HEK293 (cell line): ENCODE measurements around the gene THEM5.

Experiments
- CTCF ChIA-PET: fragments of 350-600 bp; formaldehyde crosslinking; extraction: SDS; loops from one replicate; lab custom pipeline; 2021; ENCODE audit warnings: antibody characterized with exemption; lab: Yijun Ruan, JAX
- POLR2A ChIA-PET: fragments of 300-600 bp; formaldehyde crosslinking; extraction: SDS; loops from one replicate; lab custom pipeline; 2020; ENCODE audit warnings: antibody characterized with exemption, inconsistent platforms; lab: Yijun Ruan, JAX
- H3K27ac ChIP-seq: fragments of 200-500 bp; sonication (Bioruptor generic); 2 replicates; pipeline ENCODE4 v1.5.1; 2014; ENCODE audit warnings: low read depth, low read length, control low read depth, inconsistent platforms; ENCODE audit errors: extremely low read depth
- H3K36me3 ChIP-seq, 2 experiments: fragments of 200-500 bp in 1 of 2; sonication (Bioruptor generic) in 1 of 2; 1 replicate in 1 of 2; 2 replicates in 1 of 2; pipeline ENCODE4 v1.5.1; 2014 to 2017; ENCODE audit warnings: inconsistent platforms in 2 of 2, low read length in 2 of 2; ENCODE audit not compliant: control insufficient read depth in 2 of 2, insufficient read depth in 1 of 2
- H3K4me1 ChIP-seq: fragments of 200-500 bp; sonication (Bioruptor generic); 2 replicates; pipeline ENCODE4 v1.5.1; 2014; ENCODE audit warnings: mild to moderate bottlenecking, low read length, inconsistent platforms; ENCODE audit not compliant: control insufficient read depth, insufficient read depth
- H3K4me3 ChIP-seq: 2 replicates; pipeline ENCODE4 v1.5.1; 2011; ENCODE audit warnings: low read depth, mild to moderate bottlenecking, control low read depth, low read length, moderate library complexity
- H3K9me3 ChIP-seq: fragments of 200-500 bp; sonication (Bioruptor generic); 2 replicates; pipeline ENCODE4 v1.5.1; 2014; ENCODE audit warnings: low read depth, low read length, inconsistent platforms; ENCODE audit not compliant: control insufficient read depth, insufficient read depth
- EGR2 ChIP-seq: fragments of 450-650 bp; formaldehyde crosslinking; IDR thresholded peaks from 2 replicates; pipeline ENCODE4 v1.5.1; 2016; ENCODE audit warnings: low read depth, missing biosample characterization, missing genetic modification characterization
- GLI2 ChIP-seq: fragments of 450-650 bp; formaldehyde crosslinking; IDR thresholded peaks from 2 replicates; pipeline ENCODE4; 2017; ENCODE audit warnings: missing biosample characterization, missing genetic modification characterization, low read depth, borderline replicate concordance
- GLIS1 ChIP-seq: fragments of 450-650 bp; formaldehyde crosslinking; IDR thresholded peaks from 2 replicates; pipeline ENCODE4 v1.5.1; 2016; ENCODE audit warnings: missing biosample characterization, missing genetic modification characterization
- PRDM1 ChIP-seq: fragments of 450-650 bp; formaldehyde crosslinking; IDR thresholded peaks from 2 replicates; pipeline ENCODE4; 2016; ENCODE audit warnings: missing biosample characterization, missing genetic modification characterization
- TCF7L2 ChIP-seq: IDR thresholded peaks from 2 replicates; pipeline ENCODE4 v1.6.1; 2011; ENCODE audit warnings: low read depth, mild to moderate bottlenecking, inconsistent platforms, low read length, moderate library complexity, borderline replicate concordance
- TSHZ1 ChIP-seq: fragments of 450-650 bp; formaldehyde crosslinking; IDR thresholded peaks from 2 replicates; pipeline ENCODE4 v1.5.1; 2016; ENCODE audit warnings: missing biosample characterization, missing genetic modification characterization, borderline replicate concordance
- ZFHX2 ChIP-seq: fragments of 450-650 bp; formaldehyde crosslinking; conservative IDR thresholded peaks from 2 replicates; pipeline ENCODE4 v1.5.1; 2016; ENCODE audit warnings: missing biosample characterization, missing genetic modification characterization
- ZFP37 ChIP-seq: fragments of 450-650 bp; formaldehyde crosslinking; IDR thresholded peaks from 2 replicates; pipeline ENCODE4 v1.5.1; 2016; ENCODE audit warnings: missing biosample characterization, missing genetic modification characterization
- ZFP69B ChIP-seq: fragments of 450-650 bp; formaldehyde crosslinking; IDR thresholded peaks from 2 replicates; pipeline ENCODE4 v1.5.1; 2016; ENCODE audit warnings: missing biosample characterization, missing genetic modification characterization
- ZNF10 ChIP-seq: fragments of 450-650 bp; formaldehyde crosslinking; IDR thresholded peaks from 2 replicates; pipeline ENCODE4 v1.5.1; 2017; ENCODE audit warnings: missing biosample characterization, missing genetic modification characterization
- ZNF169 ChIP-seq: fragments of 450-650 bp; formaldehyde crosslinking; IDR thresholded peaks from 2 replicates; pipeline ENCODE4 v1.5.1; 2016; ENCODE audit warnings: missing biosample characterization, missing genetic modification characterization
- ZNF175 ChIP-seq: fragments of 450-650 bp; formaldehyde crosslinking; IDR thresholded peaks from 2 replicates; pipeline ENCODE4 v1.5.1; 2016; ENCODE audit warnings: missing biosample characterization, missing genetic modification characterization
- ZNF274 ChIP-seq, 2 experiments: fragments of 200-500 bp in 1 of 2; fragments of 450-650 bp in 1 of 2; sonication (Bioruptor generic) in 1 of 2; formaldehyde crosslinking in 1 of 2; IDR thresholded peaks; 2 replicates each; pipeline versions ENCODE4 v1.5.1 to v1.6.1; 2014 to 2016; ENCODE audit warnings: borderline replicate concordance in 1 of 2, inconsistent platforms in 1 of 2, low read length in 1 of 2, missing biosample characterization in 1 of 2, missing genetic modification characterization in 1 of 2
- ZNF302 ChIP-seq: fragments of 450-650 bp; formaldehyde crosslinking; IDR thresholded peaks from 2 replicates; pipeline ENCODE4 v1.5.1; 2016; ENCODE audit warnings: missing biosample characterization, missing genetic modification characterization, low read depth
- ZNF311 ChIP-seq: fragments of 450-650 bp; formaldehyde crosslinking; IDR thresholded peaks from 2 replicates; pipeline ENCODE4 v1.5.1; 2017; ENCODE audit warnings: missing biosample characterization, missing genetic modification characterization, borderline replicate concordance
- ZNF398 ChIP-seq: fragments of 450-650 bp; formaldehyde crosslinking; IDR thresholded peaks from 2 replicates; pipeline ENCODE4 v1.5.1; 2017; ENCODE audit warnings: missing biosample characterization, missing genetic modification characterization
- ZNF560 ChIP-seq: fragments of 450-650 bp; formaldehyde crosslinking; IDR thresholded peaks from 2 replicates; pipeline ENCODE4 v1.5.1; 2017; ENCODE audit warnings: missing biosample characterization, missing genetic modification characterization, borderline replicate concordance
- ZNF600 ChIP-seq: fragments of 450-650 bp; formaldehyde crosslinking; IDR thresholded peaks from 2 replicates; pipeline ENCODE4 v1.5.1; 2016; ENCODE audit warnings: missing biosample characterization, missing genetic modification characterization
- ZNF623 ChIP-seq: fragments of 450-650 bp; formaldehyde crosslinking; IDR thresholded peaks from 2 replicates; pipeline ENCODE4 v1.5.1; 2016; ENCODE audit warnings: missing biosample characterization, missing genetic modification characterization
- ZNF624 ChIP-seq: fragments of 450-650 bp; formaldehyde crosslinking; IDR thresholded peaks from 2 replicates; pipeline ENCODE4 v1.5.1; 2017; ENCODE audit warnings: missing biosample characterization, missing genetic modification characterization
- ZNF768 ChIP-seq: fragments of 450-650 bp; formaldehyde crosslinking; IDR thresholded peaks from 2 replicates; pipeline ENCODE4 v1.5.1; 2018; ENCODE audit warnings: missing biosample characterization, mild to moderate bottlenecking, missing genetic modification characterization
- ZNF777 ChIP-seq: fragments of 450-650 bp; formaldehyde crosslinking; IDR thresholded peaks from 2 replicates; pipeline ENCODE4 v1.5.1; 2017; ENCODE audit warnings: missing biosample characterization, missing genetic modification characterization, borderline replicate concordance
- ZNF830 ChIP-seq: fragments of 450-650 bp; IDR thresholded peaks from 2 replicates; pipeline ENCODE4 v1.5.0; 2018; ENCODE audit warnings: missing biosample characterization, missing genetic modification characterization, low read depth, mild to moderate bottlenecking, moderate library complexity
- ZSCAN16 ChIP-seq: fragments of 450-650 bp; formaldehyde crosslinking; IDR thresholded peaks from 2 replicates; pipeline ENCODE4 v1.5.1; 2016; ENCODE audit warnings: missing biosample characterization, missing genetic modification characterization

THEM5 gene

GRCh38 chr1:151823175-151823574, 30.3 kb downstream of the THEM5 start:
- TF ChIP-seq GLI2 (tag by site-specific recombination) (no peak), ZNF830 (tag by site-specific recombination) (no peak), GLIS1 (tag by site-specific recombination) (no peak), ZNF624 (tag by site-specific recombination) (no peak), ZNF175 (tag by site-specific recombination) (no peak), ZNF302 (no peak), ZFHX2 (tag by site-specific recombination) (no peak), ZFP37 (no peak), ZNF169 (tag by site-specific recombination) (no peak), ZSCAN16 (tag by site-specific recombination) (no peak), ZNF768 (tag by site-specific recombination) (no peak), ZNF311 (tag by site-specific recombination) (no peak), ZNF600 (tag by site-specific recombination) (no peak), ZNF10 (no peak), ZNF560 (tag by site-specific recombination) (no peak), ZNF398 (tag by site-specific recombination) (no peak), ZFP69B (tag by site-specific recombination) (no peak), TSHZ1 (no peak), TCF7L2 (no peak), ZNF777 (tag by site-specific recombination) (no peak)
- no peak overlapping the region for H3K4me3 ChIP-seq
- ChIA-PET CTCF (interaction anchor here (1.8 kb wide), 1 partner anchor 13 kb away, joined by 6 read pairs; no protein-coding TSS in a partner anchor), POLR2A (interaction anchor here (1.0 kb wide), 1 partner anchor 60 kb away, joined by 3 read pairs; the partner anchor contains the start of gene MRPL9)
- H3K27ac ChIP-seq: no peak overlapping the region
- no peaks in the 10 kb centered on the region for H3K36me3 ChIP-seq
- H3K4me1 ChIP-seq: no peaks in the 10 kb centered on the region
- H3K9me3 ChIP-seq: no peaks in the 10 kb centered on the region

GRCh38 chr1:151822404-151822803, 31.1 kb downstream of the THEM5 start:
- Histone ChIP-seq H3K36me3 (no peaks in the 10 kb centered on the region), H3K9me3 (no peaks in the 10 kb centered on the region), H3K4me1 (no peaks in the 10 kb centered on the region), H3K27ac (no peak overlapping the region), H3K4me3 (no peak overlapping the region)
- ChIA-PET CTCF (interaction anchor here (1.8 kb wide), 1 partner anchor 14 kb away, joined by 6 read pairs; no protein-coding TSS in a partner anchor), POLR2A (interaction anchor here (1.0 kb wide), 1 partner anchor 60 kb away, joined by 3 read pairs; the partner anchor contains the start of gene MRPL9)
- TF ChIP-seq PRDM1 (tag by site-specific recombination) (0 out of 2 replicates have a peak, but pooled peaks have one; percentile 34), ZFHX2 (tag by site-specific recombination) (peak; percentile 82), EGR2 (tag by site-specific recombination) (peak; percentile 92), ZNF274 (IDR thresholded peaks at IDR 0.05; ENCODE audit: low read length) (no peak), ZNF274 (tag by site-specific recombination; IDR thresholded peaks at IDR 0.05; ENCODE audit: borderline replicate concordance) (no peak), ZNF623 (tag by site-specific recombination) (no peak)
